CD4-positive, alpha-beta T cell treated with Interleukin-2 at 100 ng/mL for 4 hours (primary cell): ENCODE data around the gene TAC4.
A peak's percentile ranks its signal among the peaks of the same experiment; 100 is the strongest.
"Not testable (repeated sequence)": the region's sequence is repeated elsewhere in the genome, so short reads cannot be mapped to it uniquely, and the experiment has no call there.

Source experiments
- DNase-seq: peaks from one replicate; pipeline ENCODE4 v3.0.0-alpha.2; 2020; ENCODE audit warnings: low spot score

TAC4 gene

GRCh38 chr17:49842846-49843245, 5.0 kb downstream of the TAC4 start:
- DNase-seq, result no peak

GRCh38 chr17:49842371-49842770, 5.5 kb downstream of the TAC4 start:
- DNase-seq, result no peak

GRCh38 chr17:49841548-49841947, 6.3 kb downstream of the TAC4 start:
- no peak for DNase-seq

- no peak for DNase-seq
Measured at GRCh38 chr17:49839455-49839854, 8.4 kb downstream of the TAC4 start.

GRCh38 chr17:49836111-49837030, 11.5 kb downstream of the TAC4 start:
- DNase-seq, result no peak

GRCh38 chr17:49835472-49835871, 12.4 kb downstream of the TAC4 start:
- no peak for DNase-seq

- DNase-seq, result no peak
Measured at GRCh38 chr17:49834118-49834743, 13.6 kb downstream of the TAC4 start.

GRCh38 chr17:49832840-49833599, 14.8 kb downstream of the TAC4 start:
- no peak for DNase-seq

- no peak for DNase-seq
Measured at GRCh38 chr17:49830605-49831004, 17.3 kb downstream of the TAC4 start.

- no peak for DNase-seq
Measured at GRCh38 chr17:49829026-49829425, 18.8 kb downstream of the TAC4 start.

GRCh38 chr17:49828325-49828724, 19.5 kb downstream of the TAC4 start:
- DNase-seq, result not testable (repeated sequence)

GRCh38 chr17:49825645-49826044, 22.2 kb downstream of the TAC4 start:
- DNase-seq, result no peak

- no peak for DNase-seq
Measured at GRCh38 chr17:49823614-49824013, 24.3 kb downstream of the TAC4 start.

- no peak for DNase-seq
Measured at GRCh38 chr17:49822829-49823228, 25.0 kb downstream of the TAC4 start.

GRCh38 chr17:49821916-49822315, 26.0 kb downstream of the TAC4 start:
- DNase-seq, result no peak

- DNase-seq, result no peak
Measured at GRCh38 chr17:49821466-49821865, 26.4 kb downstream of the TAC4 start.

GRCh38 chr17:49820773-49821172, 27.1 kb downstream of the TAC4 start:
- no peak for DNase-seq

- DNase-seq, result no peak
Measured at GRCh38 chr17:49819651-49820050, 28.2 kb downstream of the TAC4 start.

- DNase-seq, result peak; percentile 9
Measured at GRCh38 chr17:49819138-49819537, 28.7 kb downstream of the TAC4 start.

- peak; percentile 65 for DNase-seq
Measured at GRCh38 chr17:49817993-49818392, 29.9 kb downstream of the TAC4 start.

GRCh38 chr17:49815761-49816281, 32.0 kb downstream of the TAC4 start:
- DNase-seq, result no peak

- no peak for DNase-seq
Measured at GRCh38 chr17:49814781-49815529, 32.9 kb downstream of the TAC4 start.
